HFF-Myc (cell line): ENCODE results near the gene ZNF674.

ENCODE experiments used
- DNase-seq: peaks from one replicate; pipeline ENCODE4 v3.0.0-alpha.2; 2011; ENCODE audit warnings: low read depth; ENCODE audit errors: extremely low read depth
- H3K4me3 ChIP-seq: replicated peaks from 2 replicates; pipeline ENCODE4 v1.5.1; 2011; ENCODE audit warnings: low read depth, mild to moderate bottlenecking, control low read depth, low read length
- TF ChIP-seq, protein P1 (sequence below): IDR thresholded peaks from 2 replicates; pipeline ENCODE4 v1.5.1; 2012; ENCODE audit warnings: mild to moderate bottlenecking, low read depth, low read length, control low read depth; ENCODE audit errors: missing control alignments

Gene ZNF674

DNA sequence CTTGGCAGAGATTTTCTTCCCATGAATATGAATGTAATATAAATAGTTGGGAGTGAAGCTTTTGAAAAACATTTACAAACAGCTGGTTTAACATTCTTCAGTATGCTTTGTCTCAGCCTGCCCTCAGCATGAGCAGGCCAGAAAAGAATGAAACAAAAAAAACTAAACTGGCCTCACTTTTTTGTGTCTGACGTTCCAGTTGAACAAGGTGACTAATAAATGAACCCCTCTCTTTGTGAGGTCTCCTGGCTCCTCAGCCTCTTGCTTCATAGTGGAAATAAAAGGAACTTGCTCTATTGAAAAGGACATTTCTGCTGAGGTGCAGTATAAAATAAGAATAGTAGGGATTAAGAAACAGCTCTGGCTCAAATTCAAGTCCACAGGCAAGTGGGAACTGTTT, 37.7 kb upstream of the ZNF674 start:
- TF ChIP-seq, protein P1, sequence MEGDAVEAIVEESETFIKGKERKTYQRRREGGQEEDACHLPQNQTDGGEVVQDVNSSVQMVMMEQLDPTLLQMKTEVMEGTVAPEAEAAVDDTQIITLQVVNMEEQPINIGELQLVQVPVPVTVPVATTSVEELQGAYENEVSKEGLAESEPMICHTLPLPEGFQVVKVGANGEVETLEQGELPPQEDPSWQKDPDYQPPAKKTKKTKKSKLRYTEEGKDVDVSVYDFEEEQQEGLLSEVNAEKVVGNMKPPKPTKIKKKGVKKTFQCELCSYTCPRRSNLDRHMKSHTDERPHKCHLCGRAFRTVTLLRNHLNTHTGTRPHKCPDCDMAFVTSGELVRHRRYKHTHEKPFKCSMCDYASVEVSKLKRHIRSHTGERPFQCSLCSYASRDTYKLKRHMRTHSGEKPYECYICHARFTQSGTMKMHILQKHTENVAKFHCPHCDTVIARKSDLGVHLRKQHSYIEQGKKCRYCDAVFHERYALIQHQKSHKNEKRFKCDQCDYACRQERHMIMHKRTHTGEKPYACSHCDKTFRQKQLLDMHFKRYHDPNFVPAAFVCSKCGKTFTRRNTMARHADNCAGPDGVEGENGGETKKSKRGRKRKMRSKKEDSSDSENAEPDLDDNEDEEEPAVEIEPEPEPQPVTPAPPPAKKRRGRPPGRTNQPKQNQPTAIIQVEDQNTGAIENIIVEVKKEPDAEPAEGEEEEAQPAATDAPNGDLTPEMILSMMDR, result no peak
- DNase-seq, result no peak
- no peak overlapping the region for H3K4me3 ChIP-seq

DNA sequence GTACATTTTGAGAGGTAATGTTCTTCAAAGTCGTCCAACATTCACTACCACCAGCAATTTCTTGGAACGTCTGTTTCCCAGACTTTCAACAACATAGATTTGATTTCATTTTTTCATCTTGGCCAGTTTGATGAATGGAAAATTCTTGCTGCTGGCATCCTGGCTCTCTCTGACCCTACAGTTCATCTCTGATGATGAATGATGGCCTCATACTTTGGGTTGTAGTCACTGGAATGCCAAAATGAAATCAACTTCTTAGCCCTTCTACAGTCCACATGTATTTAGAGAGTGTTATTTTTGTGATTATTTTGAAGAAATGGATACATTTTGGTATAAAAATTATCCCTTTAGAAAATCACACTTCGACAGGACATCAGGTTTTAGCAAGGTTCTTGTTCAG, 37.1 kb upstream of the ZNF674 start:
- no peak overlapping the region for H3K4me3 ChIP-seq
- TF ChIP-seq, protein P1, result no peak
- DNase-seq, result no peak

DNA sequence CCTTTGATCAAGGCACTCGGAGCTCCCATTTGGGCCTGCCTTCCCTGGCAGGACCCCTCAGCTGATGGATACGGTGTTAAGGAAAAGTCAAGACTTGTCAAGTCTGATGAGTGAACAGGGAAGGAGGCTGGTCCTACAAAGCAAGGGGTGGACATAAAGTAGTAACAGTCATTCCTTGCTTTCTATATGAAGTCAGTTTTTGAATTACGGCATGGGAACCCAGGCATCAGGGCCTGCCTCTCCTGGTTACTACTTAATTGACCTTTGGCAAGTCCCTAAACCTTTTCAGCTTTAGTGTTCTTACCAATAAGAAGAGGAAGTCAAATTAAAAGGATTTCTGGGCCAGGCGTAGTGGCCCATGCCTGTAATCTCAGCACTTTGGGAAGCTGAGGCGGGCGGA, 35.4 kb upstream of the ZNF674 start:
- TF ChIP-seq, protein P1, result no peak
- DNase-seq, result no peak
- no peak overlapping the region for H3K4me3 ChIP-seq

DNA sequence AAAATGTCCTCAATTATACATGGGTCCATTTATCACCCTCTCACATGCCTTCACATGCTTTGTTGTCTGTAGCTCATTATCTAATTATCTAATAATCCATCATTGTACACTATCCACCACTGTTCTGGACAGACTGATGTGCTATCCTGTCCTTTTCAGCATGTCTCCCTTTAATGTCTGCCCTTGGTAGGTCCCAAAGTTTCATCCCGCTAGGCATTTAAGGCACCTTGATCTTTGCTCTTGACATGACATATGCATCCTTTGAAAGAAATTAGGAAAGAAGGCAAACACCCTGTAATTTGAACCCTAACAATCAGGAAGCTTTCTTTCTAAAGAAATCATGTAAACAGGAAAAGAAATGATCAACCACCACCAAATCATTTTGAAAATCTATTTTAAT, 34.0 kb upstream of the ZNF674 start:
- no peak overlapping the region for H3K4me3 ChIP-seq
- no peak for DNase-seq
- TF ChIP-seq, protein P1, result no peak

DNA sequence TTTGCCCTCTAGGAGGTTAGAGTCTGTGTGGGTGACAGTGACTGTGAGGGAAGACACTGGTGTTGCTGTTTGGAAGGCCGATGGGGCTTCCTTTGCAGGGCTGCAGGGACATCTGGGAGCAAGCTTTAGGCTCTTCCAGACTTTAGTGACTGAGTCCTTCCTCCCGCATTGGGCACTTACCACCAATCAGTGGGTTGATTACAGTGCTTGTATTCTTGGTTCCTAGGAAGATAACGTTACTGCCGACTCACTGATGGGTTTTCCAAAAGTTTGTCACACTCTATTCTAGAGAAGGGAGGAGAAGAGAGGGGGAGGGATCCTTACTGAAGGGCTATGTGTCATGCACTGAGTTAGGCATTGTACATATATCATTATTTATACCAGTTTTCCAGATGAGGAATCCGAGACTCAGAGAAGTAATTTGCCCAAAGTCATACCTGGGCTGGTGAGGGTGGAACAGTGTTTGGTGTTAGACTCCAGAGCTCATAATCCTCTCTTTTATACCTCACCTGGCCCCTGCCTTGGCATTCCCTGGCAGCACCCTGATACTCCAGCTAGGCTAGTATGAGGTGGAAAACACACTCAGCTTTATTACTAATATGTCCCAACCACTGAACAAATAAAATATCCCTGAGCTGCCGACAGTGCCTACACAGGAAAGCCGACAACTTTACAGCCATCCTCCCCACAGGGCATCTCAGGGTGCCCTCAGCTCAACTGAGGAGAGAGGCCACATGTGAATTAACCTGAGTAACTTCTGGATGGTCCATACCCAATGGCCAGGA, 32.2 kb upstream of the ZNF674 start:
- no peak for DNase-seq
- TF ChIP-seq, protein P1, result no peak
- no peak overlapping the region for H3K4me3 ChIP-seq

DNA sequence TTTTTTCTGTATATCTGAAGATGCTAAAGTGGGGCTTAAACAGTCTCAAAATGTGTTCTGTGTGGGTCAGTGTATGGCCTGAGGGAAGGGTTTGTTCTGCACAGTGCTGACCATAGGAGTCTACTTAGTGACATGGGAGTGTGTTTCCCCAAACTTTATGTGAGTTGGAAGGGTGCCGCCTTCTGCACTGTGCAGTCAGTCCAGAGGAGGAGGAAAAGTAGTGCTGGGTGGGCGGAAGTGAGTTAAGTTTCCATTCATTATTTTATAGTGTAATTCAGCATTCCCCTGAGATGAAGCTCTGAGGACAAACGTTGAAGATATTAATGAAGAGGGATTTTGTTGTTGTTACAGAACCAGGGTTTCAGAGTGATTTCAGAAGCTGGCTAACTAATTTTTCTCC, 31.2 kb upstream of the ZNF674 start:
- TF ChIP-seq, protein P1, result no peak
- H3K4me3 ChIP-seq, result peak overlapping the region; percentile 44; the same call in 1 of the 2 replicates
- DNase-seq, result no peak

DNA sequence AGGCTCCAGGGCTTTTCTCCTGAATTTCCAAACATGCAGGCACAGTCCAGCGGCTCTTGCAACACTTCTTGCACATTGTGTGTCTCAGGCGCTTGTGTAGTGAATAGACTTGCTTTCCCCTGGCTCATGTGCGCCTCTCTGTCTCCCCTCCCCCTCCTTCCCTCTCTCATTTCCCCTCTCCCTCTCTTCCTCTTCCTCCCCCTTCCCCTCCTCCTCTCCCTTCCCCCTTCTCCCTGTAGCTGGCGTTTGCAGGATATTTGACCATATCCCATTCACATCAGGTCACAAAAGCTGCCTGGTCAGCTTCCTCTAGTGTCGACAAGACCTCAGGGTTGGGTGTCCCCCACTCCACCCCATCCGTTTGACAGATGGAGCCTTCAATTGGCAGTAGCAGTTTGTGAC, 30.8 kb upstream of the ZNF674 start:
- peak overlapping the region; percentile 44 for H3K4me3 ChIP-seq
- no peak for DNase-seq
- TF ChIP-seq, protein P1, result no peak
